ENCODE data around the gene ZNF48.
A peak's percentile ranks its signal among the peaks of the same experiment; 100 is the strongest.

DNA sequence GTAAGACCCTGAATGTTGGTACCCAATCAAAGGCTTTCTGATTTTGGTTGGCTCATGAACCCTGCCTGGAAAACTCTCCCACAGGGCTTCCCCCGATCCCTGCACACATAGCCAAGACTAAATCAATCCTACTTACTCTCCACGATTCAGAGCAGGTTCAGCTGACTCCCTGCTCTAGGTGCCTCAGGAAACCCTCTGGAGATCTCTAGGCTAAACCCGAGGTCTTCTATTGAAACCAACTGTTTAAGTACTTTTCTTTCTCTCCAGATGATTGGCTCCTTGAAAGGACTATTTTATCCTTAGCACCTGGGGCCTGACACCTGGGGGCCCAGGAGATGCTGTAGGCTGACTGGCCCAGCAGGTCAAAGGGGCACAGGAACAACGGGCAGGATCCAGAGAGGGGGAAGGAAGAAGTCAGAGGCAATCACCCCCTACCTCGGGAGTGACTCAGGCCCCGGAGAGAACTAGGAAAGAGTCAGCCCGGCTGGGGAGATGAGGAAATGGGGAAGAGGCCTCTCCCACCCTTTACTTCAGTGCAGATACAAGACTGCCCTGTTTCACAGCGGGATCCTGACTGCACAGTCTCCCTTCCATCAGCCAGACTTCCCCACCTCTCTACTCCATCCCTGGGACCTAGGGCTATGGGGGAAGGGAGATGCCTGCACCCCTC lies 27.0 kb upstream of the ZNF48 start:
- TF ChIP-seq, protein P1, sequence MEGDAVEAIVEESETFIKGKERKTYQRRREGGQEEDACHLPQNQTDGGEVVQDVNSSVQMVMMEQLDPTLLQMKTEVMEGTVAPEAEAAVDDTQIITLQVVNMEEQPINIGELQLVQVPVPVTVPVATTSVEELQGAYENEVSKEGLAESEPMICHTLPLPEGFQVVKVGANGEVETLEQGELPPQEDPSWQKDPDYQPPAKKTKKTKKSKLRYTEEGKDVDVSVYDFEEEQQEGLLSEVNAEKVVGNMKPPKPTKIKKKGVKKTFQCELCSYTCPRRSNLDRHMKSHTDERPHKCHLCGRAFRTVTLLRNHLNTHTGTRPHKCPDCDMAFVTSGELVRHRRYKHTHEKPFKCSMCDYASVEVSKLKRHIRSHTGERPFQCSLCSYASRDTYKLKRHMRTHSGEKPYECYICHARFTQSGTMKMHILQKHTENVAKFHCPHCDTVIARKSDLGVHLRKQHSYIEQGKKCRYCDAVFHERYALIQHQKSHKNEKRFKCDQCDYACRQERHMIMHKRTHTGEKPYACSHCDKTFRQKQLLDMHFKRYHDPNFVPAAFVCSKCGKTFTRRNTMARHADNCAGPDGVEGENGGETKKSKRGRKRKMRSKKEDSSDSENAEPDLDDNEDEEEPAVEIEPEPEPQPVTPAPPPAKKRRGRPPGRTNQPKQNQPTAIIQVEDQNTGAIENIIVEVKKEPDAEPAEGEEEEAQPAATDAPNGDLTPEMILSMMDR (IDR thresholded peaks at IDR 0.05) = no peak
- TF ChIP-seq POLR2A (IDR thresholded peaks at IDR 0.05) = peak in 1 of 4 donors; percentile 11

Data from esophagus squamous epithelium (tissue), 4 donors.